CD4-positive, alpha-beta T cell treated with Interleukin-15 for 1 hour (primary cell): ENCODE measurements around the gene NPEPPS.
"Not testable (repeated sequence)": the region's sequence is repeated elsewhere in the genome, so short reads cannot be mapped to it uniquely, and the experiment has no call there.

ENCODE experiments used
- DNase-seq: peaks from one replicate; pipeline ENCODE4 v3.0.0-alpha.2; 2020

Gene NPEPPS

GRCh38 chr17:47530557-47531232, at the start of gene NPEPPS:
Gene NPEPPS (plus strand): TSS chr17:47531108. CDS start chr17:47531301, 193 bp downstream.
- DNase-seq = peak; percentile 93

GRCh38 chr17:47491841-47492212, 39.1 kb upstream of the NPEPPS start:
- not testable (repeated sequence) for DNase-seq

- not testable (repeated sequence) for DNase-seq
Measured at GRCh38 chr17:47499074-47499473, 31.8 kb upstream of the NPEPPS start.

- not testable (repeated sequence) for DNase-seq
Measured at GRCh38 chr17:47499494-47499893, 31.4 kb upstream of the NPEPPS start.

GRCh38 chr17:47500620-47501019, 30.3 kb upstream of the NPEPPS start:
- DNase-seq = not testable (repeated sequence)

GRCh38 chr17:47502122-47502731, 28.7 kb upstream of the NPEPPS start:
- not testable (repeated sequence) for DNase-seq

- not testable (repeated sequence) for DNase-seq
Measured at GRCh38 chr17:47502776-47503455, 28.0 kb upstream of the NPEPPS start.

- DNase-seq = peak; percentile 18
Measured at GRCh38 chr17:47511701-47512146, 19.2 kb upstream of the NPEPPS start.

GRCh38 chr17:47513301-47513700, 17.6 kb upstream of the NPEPPS start:
- DNase-seq = not testable (repeated sequence)

- DNase-seq = not testable (repeated sequence)
Measured at GRCh38 chr17:47518880-47519279, 12.0 kb upstream of the NPEPPS start.

GRCh38 chr17:47519365-47519764, 11.5 kb upstream of the NPEPPS start:
- not testable (repeated sequence) for DNase-seq

- DNase-seq = not testable (repeated sequence)
Measured at GRCh38 chr17:47520279-47520678, 10.6 kb upstream of the NPEPPS start.

- DNase-seq = not testable (repeated sequence)
Measured at GRCh38 chr17:47521434-47521833, 9.5 kb upstream of the NPEPPS start.

GRCh38 chr17:47522341-47522740, 8.6 kb upstream of the NPEPPS start:
- DNase-seq = not testable (repeated sequence)

GRCh38 chr17:47531233-47531820, 419 bp downstream of the NPEPPS start:
- not testable (repeated sequence) for DNase-seq

- DNase-seq = not testable (repeated sequence)
Measured at GRCh38 chr17:47539085-47539484, 8.2 kb downstream of the NPEPPS start.

GRCh38 chr17:47541676-47542075, 10.8 kb downstream of the NPEPPS start:
- not testable (repeated sequence) for DNase-seq

GRCh38 chr17:47544327-47544726, 13.4 kb downstream of the NPEPPS start:
- not testable (repeated sequence) for DNase-seq

- not testable (repeated sequence) for DNase-seq
Measured at GRCh38 chr17:47554733-47555132, 23.8 kb downstream of the NPEPPS start.

- not testable (repeated sequence) for DNase-seq
Measured at GRCh38 chr17:47556108-47556507, 25.2 kb downstream of the NPEPPS start.

- not testable (repeated sequence) for DNase-seq
Measured at GRCh38 chr17:47560517-47561043, 29.7 kb downstream of the NPEPPS start.

GRCh38 chr17:47561698-47562405, 30.9 kb downstream of the NPEPPS start:
- DNase-seq = not testable (repeated sequence)
